ENCODE data around the gene BCR.
"Not testable (repeated sequence)": the region's sequence is repeated elsewhere in the genome, so short reads cannot be mapped to it uniquely, and the experiment has no call there.

The BCR gene

DNA sequence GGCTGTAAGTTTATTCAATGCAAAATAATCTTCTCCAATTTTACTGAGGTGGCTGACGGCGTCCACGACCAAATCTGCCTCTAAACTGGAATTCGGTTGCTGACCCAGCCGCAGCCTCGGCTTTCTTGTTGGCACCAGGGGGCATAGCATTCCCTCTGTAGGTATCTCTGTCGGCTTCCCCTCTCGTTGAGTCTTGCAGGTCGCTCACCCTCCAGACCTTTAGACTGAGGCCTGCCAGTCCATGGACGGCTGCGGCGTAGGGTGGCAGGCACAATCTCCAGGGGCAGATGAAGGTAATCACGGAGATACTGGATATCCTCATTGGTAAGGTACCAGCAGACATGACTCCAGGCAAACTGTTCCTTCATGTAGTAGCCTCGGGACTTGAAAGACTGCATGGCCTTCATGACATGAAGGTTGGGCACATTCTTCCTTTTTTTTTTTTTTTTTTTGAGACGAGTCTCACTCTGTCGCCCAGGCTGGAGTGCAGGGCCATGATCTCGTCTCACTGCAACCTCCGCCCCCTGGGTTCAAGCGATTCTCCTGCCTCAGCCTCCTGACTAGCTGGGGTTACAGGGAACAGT is 142.3 kb downstream of the BCR start:
- not testable (repeated sequence) for DNase-seq (ENCODE audit: low spot score)

DNA sequence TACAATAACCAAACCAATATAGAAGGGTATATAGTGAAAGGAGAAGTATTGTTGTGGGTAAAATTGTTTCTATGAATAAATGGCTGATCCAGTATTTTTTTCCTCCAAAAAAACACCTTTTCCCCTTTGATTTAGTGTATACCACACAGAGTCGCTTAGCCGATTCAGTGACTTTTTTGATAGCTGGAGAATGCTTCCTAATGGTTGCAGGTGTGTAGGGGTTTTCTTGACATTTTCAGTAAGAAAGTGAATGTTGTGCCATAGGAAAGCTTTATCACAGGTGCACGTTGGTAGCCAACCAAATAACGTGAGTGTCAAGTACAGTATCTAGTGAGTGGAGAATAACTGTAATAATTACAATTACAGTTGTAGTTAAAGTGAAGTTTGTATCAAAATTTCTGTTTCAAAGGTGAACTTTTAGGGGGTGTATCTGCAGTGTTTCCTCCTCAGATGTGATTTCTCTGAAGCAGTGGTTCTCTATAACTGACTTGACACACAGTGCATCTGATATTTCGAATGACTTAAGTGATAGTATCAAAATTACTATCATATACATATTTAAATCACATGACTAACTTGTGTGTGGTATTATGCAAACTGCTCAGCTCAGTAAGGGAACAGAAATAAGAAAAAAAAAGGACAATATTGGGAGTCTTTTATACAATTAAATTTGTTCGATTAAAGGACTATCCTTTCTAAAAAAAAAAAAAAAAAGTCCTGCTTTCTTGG is 143.8 kb downstream of the BCR start:
- not testable (repeated sequence) for DNase-seq (ENCODE audit: low spot score)

DNA sequence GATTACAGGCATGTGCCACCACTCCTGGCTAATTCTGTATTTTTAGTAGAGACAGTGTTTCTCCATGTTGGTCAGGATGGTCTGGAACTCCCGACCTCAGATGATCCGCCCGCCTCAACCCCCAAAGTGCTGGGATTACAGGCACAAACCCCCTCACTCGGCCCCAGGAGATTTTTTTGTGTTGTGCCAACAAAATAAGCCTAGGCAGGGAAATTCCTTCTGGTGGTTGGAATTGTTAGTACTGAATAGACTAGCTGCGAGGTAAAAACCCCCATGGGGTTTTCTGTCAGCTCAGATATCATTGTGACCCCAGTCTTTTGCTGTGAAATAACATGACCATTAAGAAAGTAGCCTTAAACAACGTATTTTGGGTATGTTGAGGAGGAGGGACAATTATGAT is 144.9 kb downstream of the BCR start:
- no peak for DNase-seq (ENCODE audit: low spot score)

DNA sequence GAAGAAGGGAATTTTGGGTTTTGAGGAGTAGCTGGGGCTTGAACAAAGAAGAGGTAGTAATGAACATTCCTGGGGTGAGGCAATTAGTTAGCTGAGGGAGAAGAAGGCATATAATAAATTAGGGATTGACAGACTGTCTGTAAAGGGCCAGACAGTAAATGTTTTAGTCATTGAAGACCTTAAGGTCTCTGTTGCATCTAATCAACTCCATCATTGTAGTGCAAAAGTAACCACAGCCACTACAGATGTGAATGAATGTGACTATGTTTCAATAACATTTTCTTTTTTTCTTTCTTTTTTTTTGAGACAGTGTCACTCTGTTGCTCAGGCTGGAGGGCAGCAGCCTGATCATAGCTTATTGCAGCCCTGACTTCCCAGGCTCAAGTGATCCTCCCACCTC is 153.5 kb downstream of the BCR start:
- DNase-seq (ENCODE audit: low spot score): not testable (repeated sequence)

DNA sequence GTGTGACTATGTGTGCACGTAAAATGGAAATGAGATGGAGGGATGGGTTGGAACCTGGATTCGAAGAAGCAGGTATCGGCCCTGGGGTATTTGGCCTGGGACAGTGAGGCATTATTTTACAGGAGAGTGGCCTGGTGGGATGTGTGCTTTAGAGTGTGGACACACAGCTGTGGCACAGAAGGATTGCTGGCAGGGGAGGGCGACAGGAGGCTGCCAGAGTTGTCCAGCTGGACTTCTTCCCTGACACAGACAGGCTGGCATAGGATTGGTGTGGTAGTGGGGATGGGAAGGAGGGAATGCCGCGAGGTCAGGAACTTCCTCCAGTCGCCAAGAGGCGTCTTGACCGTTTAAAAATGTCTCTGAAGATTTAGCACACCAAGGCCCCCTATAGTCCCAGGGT is 157.4 kb downstream of the BCR start:
- not testable (repeated sequence) for DNase-seq (ENCODE audit: low spot score)

DNA sequence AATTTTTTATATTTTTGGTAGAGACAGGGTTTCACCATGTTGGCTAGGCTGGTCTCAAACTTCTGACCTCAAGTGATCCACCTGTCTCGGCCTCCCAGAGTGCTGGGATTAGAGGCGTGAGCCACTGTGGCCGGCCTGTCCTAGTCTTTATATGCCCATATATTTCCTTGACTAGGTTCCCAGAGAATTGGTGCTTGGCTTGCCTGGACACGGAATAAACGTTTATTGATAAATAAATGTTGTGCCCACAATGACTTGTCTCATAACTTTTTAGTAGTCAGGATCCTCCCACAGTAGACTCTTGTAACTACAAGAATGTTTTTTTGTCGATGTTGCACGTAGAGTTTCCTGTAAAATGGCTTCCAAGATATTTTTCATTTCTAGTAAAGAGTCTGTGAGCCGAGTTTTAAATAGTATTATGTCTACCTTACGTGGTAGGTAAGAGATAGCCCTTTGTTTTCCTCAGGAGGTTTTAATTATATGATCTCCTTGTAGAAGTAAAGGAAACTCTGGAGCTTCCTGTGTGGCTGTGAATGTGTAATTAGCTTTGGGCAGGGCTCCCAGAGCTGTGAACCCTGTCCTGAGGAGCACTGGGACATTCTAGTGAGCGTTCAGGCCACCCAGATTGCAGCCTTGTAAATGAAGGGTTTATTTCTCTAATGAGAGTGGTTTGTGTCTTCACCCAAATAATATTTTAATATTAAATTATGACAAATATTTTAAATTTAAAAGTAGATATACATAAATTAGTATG is 161.8 kb downstream of the BCR start:
- not testable (repeated sequence) for DNase-seq (ENCODE audit: low spot score)

DNA sequence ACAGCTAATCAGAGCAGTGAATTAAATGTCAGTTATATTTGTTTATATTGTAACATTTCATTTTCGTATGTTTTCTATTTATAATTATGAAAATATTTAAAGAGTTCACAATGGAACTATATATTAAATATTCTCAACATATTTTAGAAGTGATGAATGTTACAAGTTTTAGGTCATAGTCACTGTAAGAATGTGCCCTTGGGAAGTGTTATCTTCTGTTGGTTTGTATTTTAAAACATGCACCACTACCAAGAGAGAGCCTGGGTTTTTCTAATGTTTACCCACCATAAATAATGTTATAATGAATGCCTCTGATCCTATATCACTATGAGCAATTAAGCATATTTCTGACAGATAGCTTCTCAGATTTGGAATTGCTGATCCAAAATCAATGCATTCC is 171.0 kb downstream of the BCR start:
- no peak for DNase-seq (ENCODE audit: low spot score)

DNA sequence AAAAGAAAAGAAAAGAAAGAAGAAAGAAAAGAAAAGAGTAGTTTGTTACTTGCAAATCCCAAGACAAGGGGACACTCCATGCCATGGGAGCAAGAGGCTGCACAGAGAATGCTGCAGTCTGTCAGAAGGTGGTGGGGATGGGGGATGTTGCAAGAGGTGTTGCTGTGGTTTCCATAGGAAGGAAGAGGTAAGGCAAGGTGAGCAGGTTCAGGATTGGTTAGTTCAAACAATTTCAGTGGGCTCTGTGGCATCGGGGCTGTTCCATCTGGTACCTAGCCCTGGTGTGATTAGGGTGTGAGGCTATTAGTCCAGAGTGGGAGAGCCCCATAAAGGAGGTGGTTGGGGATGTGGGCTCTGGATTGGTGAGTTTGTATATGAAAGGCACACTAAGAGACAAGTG is 172.7 kb downstream of the BCR start:
- DNase-seq (ENCODE audit: low spot score): no peak

DNA sequence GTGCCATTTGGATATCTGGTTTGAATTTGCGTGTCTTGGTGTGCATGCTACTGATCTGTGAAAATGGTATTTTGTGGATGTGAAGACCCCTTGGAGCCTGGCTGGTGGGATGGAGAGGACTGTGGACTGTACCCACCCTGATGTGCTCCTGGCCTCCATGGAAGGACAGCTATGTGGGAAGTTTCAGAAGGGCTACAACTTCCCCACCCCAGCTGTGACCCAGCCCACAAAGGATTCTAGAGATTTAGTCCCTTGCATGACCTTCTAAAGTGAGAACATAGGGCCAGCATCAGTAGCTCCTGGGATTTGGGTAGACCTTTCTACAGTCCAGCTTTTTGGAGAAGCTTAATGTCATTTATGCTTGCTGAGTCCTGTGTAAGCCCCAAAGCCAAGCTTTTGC is 173.4 kb downstream of the BCR start:
- no peak for DNase-seq (ENCODE audit: low spot score)

DNA sequence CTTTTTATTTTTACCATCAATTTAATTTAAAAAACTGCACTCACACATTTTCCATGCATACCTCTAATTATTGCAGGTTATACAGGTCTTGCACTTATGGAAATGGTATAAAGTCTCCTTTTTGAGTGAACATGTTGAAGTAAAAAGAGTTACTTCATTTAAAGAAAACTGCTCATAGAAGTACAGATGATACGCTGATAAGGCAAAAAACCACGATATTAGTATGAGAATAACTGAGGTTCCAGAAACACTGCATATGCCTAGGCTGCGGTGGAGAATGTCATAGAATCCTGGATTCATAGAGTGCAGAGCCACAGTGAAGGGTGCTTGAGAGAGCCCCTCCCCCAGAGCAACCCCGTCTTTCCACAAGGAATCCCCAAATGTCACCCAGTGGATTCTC is 175.8 kb downstream of the BCR start:
- no peak for DNase-seq (ENCODE audit: low spot score)

DNA sequence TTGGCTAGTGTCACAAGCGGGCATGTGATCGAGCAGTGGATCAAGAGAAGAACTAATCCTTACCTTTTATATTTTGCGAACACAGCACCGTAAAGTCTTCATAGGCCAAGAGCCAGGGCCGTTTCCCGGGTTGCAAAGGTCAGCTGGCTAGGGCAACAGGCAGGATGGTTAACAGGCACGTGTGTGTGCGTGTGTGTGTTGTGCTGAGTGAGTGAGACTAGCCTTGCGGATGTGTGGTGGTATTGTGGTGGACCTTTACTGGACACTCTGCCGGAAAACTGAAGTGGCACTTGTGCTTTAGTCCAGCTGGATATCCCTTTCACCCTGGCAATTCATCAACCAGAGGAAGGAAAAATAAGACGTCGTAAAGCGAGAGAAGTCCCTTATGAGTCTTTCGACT is 176.7 kb downstream of the BCR start:
- no peak for DNase-seq (ENCODE audit: low spot score)

DNA sequence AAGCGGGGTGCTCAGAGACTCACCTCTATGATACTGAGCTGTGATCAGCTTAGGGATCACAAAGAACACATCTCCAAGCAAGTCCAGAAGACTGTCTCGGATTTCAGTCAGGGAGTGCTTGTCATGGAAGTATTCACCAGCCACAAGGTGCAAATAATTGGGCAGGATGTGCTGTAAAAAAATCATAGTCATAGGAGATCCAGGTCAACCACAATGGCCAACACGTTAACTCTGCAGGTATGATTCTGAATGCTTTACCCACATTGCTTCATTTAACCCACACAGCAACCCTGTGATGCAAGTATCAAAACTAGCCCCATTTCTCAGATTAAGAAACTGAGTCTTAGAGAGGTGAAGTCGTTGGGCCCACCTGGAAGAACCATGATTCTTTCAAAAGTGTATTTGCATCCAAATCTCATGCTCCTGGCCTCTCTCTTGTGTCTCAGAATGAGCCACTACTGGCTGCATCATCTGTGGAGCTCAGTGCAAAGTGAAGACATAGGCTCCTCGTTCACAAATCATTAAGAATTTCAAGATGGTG is 179.3 kb downstream of the BCR start:
- no peak for DNase-seq (ENCODE audit: low spot score)

DNA sequence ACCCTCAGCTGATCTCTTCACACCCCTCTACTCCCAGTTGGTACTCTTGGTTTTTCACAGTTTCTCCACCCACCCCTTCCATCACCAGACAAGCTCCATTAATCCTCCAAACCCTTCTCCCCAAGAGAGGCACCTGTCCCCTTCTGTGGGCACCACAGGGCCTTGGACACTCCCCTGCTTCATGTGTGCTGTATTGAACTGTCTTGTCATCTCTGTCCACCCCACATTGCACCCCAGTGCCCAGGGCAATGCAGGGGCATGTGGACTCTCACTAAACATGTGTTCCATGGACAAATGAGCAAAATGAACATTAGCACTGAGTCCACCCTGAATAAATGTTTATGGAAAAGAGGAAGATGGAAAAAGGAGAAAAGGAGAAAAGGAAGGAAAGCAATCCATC is 181.4 kb downstream of the BCR start:
- no peak for DNase-seq (ENCODE audit: low spot score)

DNA sequence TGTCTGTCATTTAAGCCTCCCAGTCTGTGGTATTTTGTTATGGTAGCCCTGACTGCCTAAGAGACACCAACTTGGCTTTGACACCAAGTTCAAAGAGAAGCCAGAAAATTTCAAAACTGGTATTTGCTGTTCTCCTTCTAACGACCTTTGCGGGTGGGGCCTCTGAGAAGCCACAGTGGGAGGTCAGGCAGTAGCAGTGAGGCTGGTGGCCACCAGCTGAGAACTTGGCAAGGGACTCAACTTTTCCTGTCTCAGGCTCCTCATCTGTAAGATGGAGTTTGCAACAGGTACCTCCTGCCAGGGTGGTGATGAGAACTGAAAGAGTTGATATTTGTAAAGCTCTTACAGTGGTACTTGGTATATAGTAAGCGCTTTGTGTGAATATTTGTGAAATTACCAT is 183.4 kb downstream of the BCR start:
- no peak for DNase-seq (ENCODE audit: low spot score)

DNA sequence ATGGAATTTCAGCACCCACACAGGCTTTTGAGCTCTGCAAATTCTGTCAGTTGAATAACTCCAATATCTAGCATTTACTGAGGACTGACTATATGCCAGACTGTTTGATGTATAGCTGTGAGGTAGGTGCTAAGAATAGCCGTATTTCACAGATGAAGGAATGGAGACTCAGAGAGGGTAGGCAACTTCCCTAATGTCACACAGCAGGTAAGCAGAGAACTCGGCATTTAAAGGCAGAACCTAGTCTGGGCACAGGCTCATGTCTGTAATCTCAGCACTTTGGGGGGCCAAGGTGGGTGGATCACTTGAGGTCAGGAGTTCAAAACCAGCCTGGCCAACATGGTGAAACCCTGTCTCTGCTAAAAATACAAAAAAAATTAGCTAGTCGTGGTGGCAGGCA is 184.1 kb downstream of the BCR start:
- no peak for DNase-seq (ENCODE audit: low spot score)

DNA sequence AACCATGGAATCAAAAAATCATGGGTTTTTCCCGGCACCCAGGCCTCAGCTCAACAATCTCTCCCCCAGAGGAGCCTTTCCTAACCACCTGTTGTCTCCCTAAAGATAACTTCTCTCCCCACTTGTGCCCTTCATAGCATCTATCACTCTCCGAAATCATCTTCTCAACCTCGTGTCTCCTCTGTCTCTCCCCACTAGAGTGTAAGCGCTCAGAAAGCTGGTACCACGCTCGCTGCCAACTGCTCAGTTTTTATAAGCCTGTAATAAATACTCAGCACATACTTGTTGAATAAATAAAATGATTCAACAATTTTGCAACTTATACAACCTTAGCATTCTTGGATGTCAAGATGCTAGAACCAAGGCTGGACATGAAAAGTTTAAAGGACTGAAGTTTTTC is 185.2 kb downstream of the BCR start:
- DNase-seq (ENCODE audit: low spot score): no peak

DNA sequence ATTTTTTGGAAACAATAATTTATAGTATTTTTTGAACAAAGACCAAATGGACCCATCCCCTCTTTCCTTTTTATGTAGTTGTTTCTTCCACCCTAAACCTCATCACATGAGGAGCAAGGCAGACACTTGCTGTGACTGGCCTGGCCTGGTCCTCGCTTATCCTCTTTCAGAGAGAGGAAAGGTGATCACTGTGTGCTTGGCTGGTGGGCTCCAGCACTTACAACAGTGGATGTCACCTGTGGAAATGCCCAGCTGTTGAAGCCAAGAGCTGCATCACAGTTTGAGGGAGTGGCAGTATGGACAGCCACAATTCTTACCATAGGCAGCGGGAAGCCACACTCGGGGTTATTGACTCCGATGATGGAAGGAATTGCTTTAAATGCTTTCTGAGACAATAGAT is 185.7 kb downstream of the BCR start:
- DNase-seq (ENCODE audit: low spot score): no peak

DNA sequence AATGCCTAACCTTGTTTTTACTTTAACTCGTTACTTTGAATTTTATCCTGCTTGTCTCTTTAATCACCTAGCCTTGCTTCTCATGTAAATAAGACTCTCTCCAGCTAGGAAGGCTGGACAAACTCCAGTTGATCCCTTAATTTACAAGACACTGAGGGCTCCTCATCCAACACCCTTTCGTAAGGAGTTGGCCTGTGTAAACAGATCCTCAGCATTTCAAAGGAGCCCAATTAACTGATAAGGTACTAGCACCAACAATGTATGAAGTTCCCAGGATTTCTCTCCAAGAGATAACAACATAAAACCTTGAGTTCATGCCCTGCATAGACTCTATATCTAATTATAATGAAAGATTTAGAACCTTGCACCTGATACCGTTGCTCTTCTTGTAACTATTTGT is 186.9 kb downstream of the BCR start:
- not testable (repeated sequence) for DNase-seq (ENCODE audit: low spot score)

All from germinal center (tissue), 1 donor.